Coronary artery (tissue), 2 donors: ENCODE data around the gene CTPS1.

Experiments used
- DNase-seq: peaks from one replicate; pipeline ENCODE4 v3.0.0-alpha.2; 2017; ENCODE audit warnings: low spot score
- H3K27ac ChIP-seq, 2 donors: fragments of 200-600 bp; sonication (generic); one replicate each; pipeline ENCODE4 v1.5.1; 2016 to 2019
- H3K4me3 ChIP-seq: fragments of 200-600 bp; sonication (generic); 2 replicates; pipeline ENCODE4 v1.5.1; 2016; ENCODE audit warnings: mild to moderate bottlenecking, moderate library complexity
- CTCF ChIP-seq: fragments of 200-600 bp; sonication (generic); IDR thresholded peaks from one replicate; pipeline ENCODE4 v1.5.1; 2019; ENCODE audit warnings: antibody characterized with exemption

The CTPS1 gene

GRCh38 chr1:41021526-41022308 lies 42.2 kb downstream of the CTPS1 start, which contains the start of gene SLFNL1:
Gene SLFNL1 (minus strand): TSS chr1:41021725. CDS start chr1:41020660, 1,065 bp downstream.
- TF ChIP-seq CTCF: no peak
- no peak within 1 kb of the TSS for H3K4me3 ChIP-seq
- H3K27ac ChIP-seq: peak within 1 kb of the TSS in 1 of 2 donors; percentile 40
- no peak for DNase-seq

- H3K4me3 ChIP-seq: no peak overlapping the region
- no peak for TF ChIP-seq CTCF
- no peak for DNase-seq
- no peak overlapping the region for H3K27ac ChIP-seq
Observed at GRCh38 chr1:41022424-41022823, 42.9 kb downstream of the CTPS1 start.

GRCh38 chr1:41023279-41023990 lies 43.9 kb downstream of the CTPS1 start:
- no peak overlapping the region for H3K27ac ChIP-seq
- no peak overlapping the region for H3K4me3 ChIP-seq
- TF ChIP-seq CTCF: no peak
- DNase-seq: no peak

GRCh38 chr1:41024953-41025352 lies 45.5 kb downstream of the CTPS1 start:
- no peak for DNase-seq
- no peak for TF ChIP-seq CTCF
- no peak overlapping the region for H3K27ac ChIP-seq
- H3K4me3 ChIP-seq: no peak overlapping the region

GRCh38 chr1:41025979-41026819 lies 46.7 kb downstream of the CTPS1 start:
- Histone ChIP-seq H3K27ac (no peak overlapping the region), H3K4me3 (no peak overlapping the region)
- no peak for DNase-seq
- no peak for TF ChIP-seq CTCF

GRCh38 chr1:41028034-41028642 lies 48.6 kb downstream of the CTPS1 start:
- Histone ChIP-seq H3K27ac (no peak overlapping the region), H3K4me3 (no peak overlapping the region)
- TF ChIP-seq CTCF: no peak
- DNase-seq: no peak
